ENCODE results near the gene EDA. TPM values are rescaled to one million over a fixed set of nuclear protein-coding genes. Genes with fewer than 3 reads are reported as not detected.

EDA gene
- total RNA-seq, 1 experiment from 2014 or later: 1.2 TPM

GRCh38 chrX:70062961-70063550 is 447.1 kb downstream of the EDA start:
- no peak for DNase-seq (ENCODE audit: low read depth)

DNA sequence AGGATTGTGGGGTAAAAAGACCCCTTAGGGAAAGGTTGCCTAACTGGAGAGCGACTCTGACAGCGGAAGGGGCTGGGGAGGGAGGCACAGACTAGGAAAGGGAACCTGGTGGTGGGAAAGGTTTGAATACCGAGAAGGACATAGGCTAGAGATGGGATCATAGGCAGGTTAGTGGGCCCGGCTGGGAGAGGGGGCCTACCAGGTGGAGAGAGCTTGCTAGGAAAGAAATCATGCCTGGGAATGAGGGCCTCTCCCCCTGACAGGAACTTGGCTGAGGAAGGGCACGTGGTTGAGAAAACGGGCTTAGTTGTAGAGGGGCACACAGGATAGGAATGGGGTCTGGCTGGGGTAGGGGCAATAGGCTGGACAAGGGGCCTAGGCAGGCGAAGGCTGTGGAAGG is 450.7 kb downstream of the EDA start:
- no peak for DNase-seq (ENCODE audit: low read depth)

DNA sequence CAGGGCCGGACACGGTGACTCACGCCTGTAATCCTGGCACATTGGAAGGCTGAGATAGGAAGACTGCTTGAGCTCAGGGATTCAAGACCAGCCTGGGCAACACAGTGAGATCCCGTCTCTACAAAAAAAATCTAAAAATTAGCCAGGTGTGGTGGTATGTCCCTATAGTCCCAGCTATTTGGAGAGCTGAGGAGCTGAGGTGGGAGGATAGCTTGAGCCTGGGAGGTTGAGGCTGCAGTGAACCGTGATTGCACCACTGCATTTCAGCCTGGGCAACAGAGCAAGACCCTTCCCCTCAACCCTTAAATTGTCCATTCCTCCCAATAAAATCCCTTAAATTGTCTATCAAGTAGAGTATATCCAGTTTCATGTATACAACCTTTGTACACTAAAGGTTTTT is 463.4 kb downstream of the EDA start:
- DNase-seq (ENCODE audit: low read depth): no peak

GRCh38 chrX:70079870-70080269 is 464.0 kb downstream of the EDA start:
- DNase-seq (ENCODE audit: low read depth): no peak

GRCh38 chrX:70082723-70083122 is 466.8 kb downstream of the EDA start:
- no peak for DNase-seq (ENCODE audit: low read depth)

- no peak for DNase-seq (ENCODE audit: low read depth)
These were observed 468.8 kb downstream of the EDA start for GRCh38 chrX:70084592-70085240.

GRCh38 chrX:70087857-70088630 is 472.1 kb downstream of the EDA start:
- DNase-seq (ENCODE audit: low read depth): peak; percentile 15

GRCh38 chrX:70088751-70089150 is 472.8 kb downstream of the EDA start:
- no peak for DNase-seq (ENCODE audit: low read depth)

Other genes with a start within 250 kb of the EDA start
- gene NALF2, start 111.8 kb upstream of the EDA start, total RNA-seq (2014; rRNA removed; shearing (Covaris generic)): 0.06 and 0.51 TPM in 2 replicates

All from Daoy (cell line).